Activated CD4-positive, alpha-beta T cell treated with anti-CD3 and anti-CD28 coated beads, Interleukin-2, amount 50 U/mL, for 24 hours (primary cell): ENCODE results near the gene GRID2.

ENCODE experiments used
- DNase-seq, 2 donors: peaks; one replicate each; pipeline ENCODE4 v3.0.0-alpha.2; 2020; ENCODE audit warnings: low read depth in 1 of 2, low spot score in 1 of 2

The GRID2 gene

DNA sequence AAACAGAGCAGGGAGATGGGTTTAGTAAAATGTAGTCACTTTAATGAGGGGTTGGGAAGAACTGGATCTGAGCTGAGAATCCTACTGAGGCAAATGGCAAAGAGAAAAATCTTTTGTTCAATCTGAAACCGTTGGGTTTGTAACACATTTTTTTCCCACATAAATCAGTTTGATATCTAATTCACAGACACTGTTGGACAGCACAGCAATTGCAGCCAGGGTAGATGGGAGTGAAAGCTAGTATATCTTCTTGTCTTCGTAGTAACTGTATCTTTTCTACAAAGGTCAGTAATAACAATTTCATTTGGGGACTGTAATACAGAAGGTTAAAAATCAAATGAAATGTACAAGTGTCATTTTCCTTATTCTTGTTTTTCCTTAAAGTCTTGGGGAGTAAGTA is 875.3 kb downstream of the GRID2 start:
- DNase-seq = no peak

DNA sequence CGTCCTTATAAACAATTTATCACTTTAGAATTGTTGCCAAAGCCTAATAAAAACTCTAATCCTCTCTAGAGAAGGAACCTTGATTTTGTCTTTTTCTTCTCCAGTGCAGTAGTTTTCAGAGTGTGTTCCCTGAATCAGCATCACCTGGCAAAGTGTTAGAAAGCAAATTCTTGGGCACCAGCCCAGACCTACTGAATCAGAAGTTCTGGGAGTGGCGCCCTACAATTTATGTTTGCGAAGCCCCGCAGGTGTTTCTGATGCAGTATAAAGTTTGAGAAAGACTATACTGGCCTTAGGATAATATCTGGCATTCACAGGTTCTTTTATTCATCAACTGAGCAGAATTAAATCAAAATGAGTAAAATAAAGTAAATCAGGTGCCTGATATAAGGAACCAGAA is 879.0 kb downstream of the GRID2 start:
- DNase-seq = no peak

GRCh38 chr4:93183576-93183975 is 879.8 kb downstream of the GRID2 start:
- DNase-seq = no peak

- no peak for DNase-seq
Measured at GRCh38 chr4:93184053-93184452, 880.3 kb downstream of the GRID2 start.

DNA sequence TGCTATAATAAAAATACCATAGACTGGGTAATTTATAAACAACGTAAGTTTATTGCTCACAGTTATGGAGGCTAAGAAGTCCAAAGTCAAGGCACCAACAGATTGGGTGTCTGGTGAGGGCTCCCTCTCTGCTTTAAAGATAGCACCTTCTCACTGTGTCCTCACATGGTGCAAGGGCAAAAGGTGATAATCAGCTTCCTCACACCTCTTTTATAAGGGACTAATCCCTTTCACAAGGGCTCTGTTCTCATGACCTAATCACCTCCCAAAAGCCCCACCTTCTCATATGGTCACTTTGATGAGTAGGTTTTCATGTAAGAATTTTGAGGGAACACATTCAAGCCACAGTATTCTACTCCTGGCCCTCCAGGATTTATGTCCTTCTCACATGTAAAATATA is 883.1 kb downstream of the GRID2 start:
- DNase-seq = no peak

- no peak for DNase-seq
Measured at GRCh38 chr4:93187466-93187865, 883.7 kb downstream of the GRID2 start.

DNA sequence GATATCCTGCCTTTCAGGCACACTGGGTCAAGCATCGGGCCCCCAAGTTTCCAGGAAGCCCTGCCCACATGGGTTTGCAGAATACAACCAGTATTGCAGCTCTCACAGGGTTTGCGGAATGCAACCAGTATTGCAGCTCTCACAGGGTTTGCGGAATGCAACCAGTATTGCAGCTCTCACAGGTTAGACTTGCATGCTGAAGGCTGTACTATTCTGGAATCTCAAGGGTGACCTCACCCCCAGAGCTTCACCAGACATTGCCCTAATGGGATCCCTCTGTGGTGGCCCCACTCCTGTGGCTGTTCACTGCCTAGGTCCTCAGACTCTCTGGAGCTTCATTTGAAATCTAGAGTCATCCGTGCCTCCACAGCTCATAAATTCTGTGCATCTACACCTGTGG is 884.1 kb downstream of the GRID2 start:
- DNase-seq = no peak

- no peak for DNase-seq
Measured at GRCh38 chr4:93199492-93199891, 895.7 kb downstream of the GRID2 start.

DNA sequence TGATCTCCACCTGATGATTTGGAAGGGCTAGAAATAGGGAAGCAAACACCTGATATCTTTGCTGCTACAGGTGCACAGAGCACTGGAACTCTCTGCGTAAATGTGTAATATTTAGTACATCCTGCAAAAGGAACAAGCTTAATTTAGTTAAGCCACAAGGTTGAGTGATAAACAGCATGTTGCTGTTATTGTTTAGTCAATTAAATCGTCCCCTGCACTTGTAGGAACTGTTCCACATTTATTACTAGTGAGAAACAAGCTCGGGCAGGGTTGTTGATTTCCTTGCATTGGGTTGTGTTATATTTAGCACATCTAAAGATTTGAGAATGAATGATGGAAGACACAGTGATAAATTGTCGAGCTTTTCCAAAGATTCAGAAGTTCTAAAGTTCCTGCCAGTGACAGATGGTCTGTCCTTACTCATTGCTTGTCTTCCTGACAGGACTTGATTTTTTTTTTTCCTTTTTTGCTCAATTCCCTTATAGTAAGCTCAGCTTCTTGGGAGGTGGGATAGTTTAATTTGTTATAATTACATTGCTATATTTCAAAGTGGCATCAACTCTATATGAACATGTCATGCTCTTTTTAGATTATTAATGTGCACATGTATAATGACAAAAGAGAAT is 897.8 kb downstream of the GRID2 start:
- DNase-seq = no peak

GRCh38 chr4:93203708-93204107 is 899.9 kb downstream of the GRID2 start:
- no peak for DNase-seq

DNA sequence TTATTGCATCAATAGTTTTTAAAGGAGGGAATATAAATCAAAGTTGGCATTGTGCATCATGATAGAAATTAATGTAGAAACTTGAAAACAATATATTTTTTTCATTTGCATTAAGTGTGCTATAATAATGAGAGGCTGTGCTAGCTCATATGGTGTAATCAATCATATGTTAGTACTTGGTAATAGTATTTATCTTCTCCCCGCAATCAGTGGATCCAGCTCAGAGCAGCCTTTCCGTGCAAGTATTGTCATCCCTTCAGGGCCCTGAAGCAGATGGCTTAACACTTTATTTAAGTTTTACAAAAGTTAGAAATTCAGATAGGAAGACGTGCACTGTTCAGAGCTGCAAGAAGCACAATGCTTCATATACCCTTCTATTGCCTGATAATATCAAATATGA is 908.5 kb downstream of the GRID2 start:
- DNase-seq = no peak

DNA sequence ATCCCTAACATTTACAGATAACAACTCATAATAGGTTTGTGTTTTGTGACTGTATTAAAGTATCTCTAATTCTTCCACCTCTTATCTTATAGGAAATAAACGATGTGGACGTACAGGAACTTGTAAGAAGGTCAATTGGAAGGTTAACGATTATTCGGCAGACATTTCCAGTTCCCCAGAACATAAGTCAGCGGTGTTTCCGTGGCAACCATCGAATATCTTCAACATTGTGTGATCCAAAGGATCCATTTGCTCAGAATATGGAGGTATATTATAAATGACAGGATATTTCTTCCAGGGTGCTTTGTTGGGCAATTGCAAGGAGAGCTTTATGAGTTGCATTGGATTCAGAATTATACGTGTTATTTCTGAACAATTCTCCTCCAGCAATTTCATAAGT is 912.9 kb downstream of the GRID2 start:
- DNase-seq = no peak

DNA sequence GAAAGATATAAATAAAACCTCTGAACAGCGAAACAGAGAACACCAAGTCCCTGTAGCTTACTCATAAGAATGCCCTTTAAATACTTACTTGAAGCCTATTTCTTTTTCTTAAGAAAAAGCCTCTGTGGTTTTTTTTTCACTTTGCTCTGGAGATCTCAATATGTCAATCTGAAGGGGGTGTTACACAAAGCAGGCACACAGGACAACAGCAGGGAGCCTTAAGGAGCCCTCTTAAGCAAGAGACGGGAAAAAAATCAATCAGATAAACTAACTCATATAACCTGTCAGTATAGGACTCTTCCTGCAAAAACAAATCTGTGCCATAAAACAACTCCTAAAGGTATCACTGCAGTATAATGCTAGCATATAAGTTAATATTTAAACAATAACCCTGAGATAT is 913.7 kb downstream of the GRID2 start:
- no peak for DNase-seq

DNA sequence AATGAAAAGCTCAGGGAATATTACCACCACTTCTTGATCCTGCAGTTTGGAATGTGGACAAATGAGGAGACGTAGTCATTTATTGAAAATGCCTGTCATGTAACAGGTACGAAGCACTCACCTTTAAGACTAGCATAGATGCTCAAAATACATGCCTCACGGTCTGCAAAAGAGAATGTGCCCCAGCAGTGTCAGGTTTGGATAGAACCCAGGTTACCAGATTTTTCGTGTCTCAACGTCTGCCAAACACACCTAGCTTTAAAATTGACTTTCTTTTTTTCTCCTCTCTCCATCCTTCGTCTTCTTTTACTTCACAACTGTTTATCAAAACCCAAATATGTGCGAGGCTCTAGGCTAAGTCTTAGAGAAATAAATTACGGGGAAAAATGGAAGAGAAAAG is 918.0 kb downstream of the GRID2 start:
- no peak for DNase-seq

GRCh38 chr4:93228021-93228420 is 924.3 kb downstream of the GRID2 start:
- DNase-seq = no peak

DNA sequence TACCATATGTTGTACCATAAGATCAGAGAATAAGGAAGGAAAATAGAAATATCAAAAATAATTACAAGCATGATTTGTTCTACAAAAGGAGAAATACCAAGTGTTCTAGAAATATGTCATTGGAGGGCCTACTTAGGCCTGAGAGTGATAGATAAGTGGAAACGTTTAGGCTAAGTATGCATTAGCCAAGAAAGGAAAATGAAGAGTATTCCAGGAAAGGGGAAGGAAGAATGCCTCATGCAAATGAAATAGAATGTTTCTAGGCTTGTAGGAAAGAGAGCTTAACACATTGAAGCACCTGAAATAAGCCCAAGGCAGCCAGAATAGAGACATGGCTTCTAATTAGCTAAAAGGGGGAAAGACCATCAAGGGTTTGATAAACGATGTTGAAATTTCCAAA is 929.1 kb downstream of the GRID2 start:
- no peak for DNase-seq

DNA sequence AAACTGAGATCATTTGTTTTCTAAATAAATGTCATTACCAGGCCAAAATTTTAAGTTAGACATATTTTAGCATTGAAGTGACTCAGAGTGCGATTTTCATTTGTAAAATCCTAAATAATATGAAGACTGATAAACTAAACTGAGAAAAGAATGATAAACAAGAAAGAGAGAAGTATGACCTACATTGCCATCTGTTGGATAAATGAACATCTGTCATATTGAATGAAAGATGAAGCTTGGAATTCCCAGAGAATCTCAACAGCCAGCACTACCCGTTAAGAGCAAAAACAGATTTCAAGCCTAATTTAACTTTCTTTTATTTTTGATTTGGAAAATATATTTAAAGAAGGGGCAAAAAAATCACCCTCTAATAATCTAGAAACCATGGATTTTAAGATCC is 933.8 kb downstream of the GRID2 start:
- no peak for DNase-seq

- no peak for DNase-seq
Measured at GRCh38 chr4:93243262-93243661, 939.5 kb downstream of the GRID2 start.

GRCh38 chr4:93261207-93261606 is 957.4 kb downstream of the GRID2 start:
- DNase-seq = no peak

DNA sequence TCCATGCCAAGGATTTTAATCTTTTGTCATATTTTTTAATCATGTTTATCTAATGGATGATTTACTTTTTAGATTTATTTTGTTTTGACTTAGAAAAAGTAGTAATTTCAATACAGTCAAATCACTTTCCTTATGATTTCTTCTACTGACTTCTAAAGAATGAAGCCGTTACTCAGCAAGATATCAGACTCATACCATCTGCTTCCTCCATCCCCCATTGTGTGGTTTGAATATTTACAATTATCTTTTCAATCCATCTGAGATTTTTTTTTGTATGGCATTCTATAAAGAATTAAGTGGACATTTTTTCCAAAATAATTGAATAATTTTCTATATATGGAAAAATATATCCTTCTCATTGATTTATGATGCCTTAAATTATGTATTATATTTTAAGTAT is 959.4 kb downstream of the GRID2 start:
- DNase-seq = no peak

- DNase-seq = no peak
Measured at GRCh38 chr4:93267747-93268146, 964.0 kb downstream of the GRID2 start.

GRCh38 chr4:93285346-93285745 is 981.6 kb downstream of the GRID2 start:
- no peak for DNase-seq

- no peak for DNase-seq
Measured at GRCh38 chr4:93289241-93289640, 985.5 kb downstream of the GRID2 start.

GRCh38 chr4:93289831-93290230 is 986.1 kb downstream of the GRID2 start:
- DNase-seq = no peak
